Suprapubic skin (tissue), 4 donors: ENCODE measurements around the gene SLC11A1. TPM values are rescaled to one million over a fixed set of nuclear protein-coding genes. Genes with fewer than 3 reads are reported as not detected.

Source experiments
- DNase-seq, 2 donors: peaks; one replicate each; pipeline ENCODE4 v3.0.0-alpha.2; 2019; ENCODE audit warnings: low spot score in 2 of 2
- H3K27ac ChIP-seq: fragments of 200-600 bp; sonication (generic); one replicate; pipeline ENCODE4 v1.5.1; 2019
- H3K27me3 ChIP-seq: fragments of 200-600 bp; sonication (generic); one replicate; pipeline ENCODE4 v1.5.1; 2019
- H3K36me3 ChIP-seq: fragments of 200-600 bp; sonication (generic); one replicate; pipeline ENCODE4 v1.5.1; 2019
- H3K4me1 ChIP-seq: fragments of 200-600 bp; sonication (generic); one replicate; pipeline ENCODE4 v1.5.1; 2019
- H3K4me3 ChIP-seq: fragments of 200-600 bp; sonication (generic); one replicate; pipeline ENCODE4 v1.5.1; 2019; ENCODE audit warnings: mild to moderate bottlenecking
- H3K9me3 ChIP-seq: fragments of 200-600 bp; sonication (generic); one replicate; pipeline ENCODE4 v1.5.1; 2019
- CTCF ChIP-seq, 2 donors: fragments of 200-600 bp in 1 of 2; fragments of 450-650 bp in 1 of 2; sonication (generic) in 1 of 2; IDR thresholded peaks; one replicate each; pipeline ENCODE4 v1.5.1; 2016 to 2019; ENCODE audit warnings: antibody characterized with exemption in 2 of 2, mild to moderate bottlenecking in 1 of 2, moderate library complexity in 1 of 2
- EP300 ChIP-seq: sonication (generic); formaldehyde crosslinking; IDR thresholded peaks from one replicate; pipeline ENCODE4 v1.6.1; 2017; ENCODE audit warnings: antibody characterized with exemption
- POLR2A ChIP-seq, 2 donors: fragments of 450-650 bp; IDR thresholded peaks; one replicate each; pipeline ENCODE4 v1.6.1; 2017; ENCODE audit warnings: antibody characterized with exemption in 2 of 2, mild to moderate bottlenecking in 2 of 2, moderate library complexity in 2 of 2
- POLR2AphosphoS5 ChIP-seq, 3 donors: sonication (generic); formaldehyde crosslinking; IDR thresholded peaks; one replicate each; pipeline ENCODE4 v1.6.1; 2017; ENCODE audit warnings: antibody characterized with exemption in 3 of 3
- WGBS: methylation state at CpG from one replicate; pipeline ENCODE4 v1.1.5; 2018; 5-methylcytosine and 5-hydroxymethylcytosine counted together
- total RNA-seq, 4 donors: library from RNA; depleted of rRNA; stranded (reverse); fragments of >200 nt; gene quantifications; one replicate each; pipeline ENCODE4 v1.1.0, GENCODE V29; 2016

Gene SLC11A1
- total RNA-seq, 4 donors from 2014 or later = 0.78 to 16.1 (median 7.6) TPM

GRCh38 chr2:218397820-218398436, 15.9 kb downstream of the SLC11A1 start:
- H3K27ac ChIP-seq = peak overlapping the region; percentile 100
- H3K36me3 ChIP-seq = peaks cover 11% of the 10 kb centered on the region
- peaks cover 62% of the 10 kb centered on the region for H3K4me1 ChIP-seq
- DNase-seq = peak; percentile 87 to 91
- no peak for TF ChIP-seq EP300
- TF ChIP-seq POLR2A (IDR thresholded peaks at IDR 0.05) = no peak
- TF ChIP-seq POLR2AphosphoS5 (IDR thresholded peaks at IDR 0.05) = peak in 1 of 3 donors; percentile 8
- no peak for TF ChIP-seq CTCF (IDR thresholded peaks at IDR 0.05)
- H3K27me3 ChIP-seq = no peaks in the 10 kb centered on the region
- WGBS = 0% methylated on average over 19 of the region's 35 CpGs
- H3K4me3 ChIP-seq = peak overlapping the region; percentile 96
- no peaks in the 10 kb centered on the region for H3K9me3 ChIP-seq

- H3K9me3 ChIP-seq = no peaks in the 10 kb centered on the region
- H3K4me1 ChIP-seq = peaks cover 68% of the 10 kb centered on the region
- no peaks in the 10 kb centered on the region for H3K27me3 ChIP-seq
- peaks cover 19% of the 10 kb centered on the region for H3K36me3 ChIP-seq
- TF ChIP-seq POLR2A (IDR thresholded peaks at IDR 0.05) = no peak
- peak in 1 of 2 donors; percentile 22 for TF ChIP-seq CTCF (IDR thresholded peaks at IDR 0.05)
- TF ChIP-seq EP300 = no peak
- peak in 1 of 3 donors; percentile 48 for TF ChIP-seq POLR2AphosphoS5 (IDR thresholded peaks at IDR 0.05)
- peak overlapping the region; percentile 100 for H3K27ac ChIP-seq
- H3K4me3 ChIP-seq = peak overlapping the region; percentile 96
- peak; percentile 89 to 91 for DNase-seq
- 1% methylated on average over 64 of the region's 95 CpGs for WGBS
Observed at GRCh38 chr2:218398437-218399390, 16.6 kb downstream of the SLC11A1 start.

- H3K4me1 ChIP-seq = peaks cover 76% of the 10 kb centered on the region
- no peaks in the 10 kb centered on the region for H3K27me3 ChIP-seq
- no peaks in the 10 kb centered on the region for H3K9me3 ChIP-seq
- TF ChIP-seq POLR2A (IDR thresholded peaks at IDR 0.05) (peak in 1 of 2 donors; percentile 50), POLR2AphosphoS5 (IDR thresholded peaks at IDR 0.05) (peak in 2 of 3 donors; percentile 70 to 95), EP300 (no peak), CTCF (IDR thresholded peaks at IDR 0.05) (peak in 1 of 2 donors; percentile 20)
- 0% methylated on average over 29 of the region's 78 CpGs for WGBS
- H3K4me3 ChIP-seq = peak within 1 kb of the TSS; percentile 96
- DNase-seq = peak; percentile 98
- peak within 1 kb of the TSS; percentile 100 for H3K27ac ChIP-seq
- peaks cover 27% of the 10 kb centered on the region for H3K36me3 ChIP-seq
Observed at GRCh38 chr2:218399391-218400166, 17.5 kb downstream of the SLC11A1 start, which contains the start of gene CTDSP1. Gene CTDSP1 (plus strand): TSS chr2:218399868. CDS start chr2:218400091, 223 bp downstream.

- 1% methylated on average over 16 of the region's 63 CpGs for WGBS
- no peaks in the 10 kb centered on the region for H3K27me3 ChIP-seq
- H3K36me3 ChIP-seq = peaks cover 32% of the 10 kb centered on the region
- H3K4me3 ChIP-seq = peak overlapping the region; percentile 96
- no peak for TF ChIP-seq POLR2A (IDR thresholded peaks at IDR 0.05)
- no peak for TF ChIP-seq CTCF (IDR thresholded peaks at IDR 0.05)
- TF ChIP-seq POLR2AphosphoS5 (IDR thresholded peaks at IDR 0.05) = no peak
- no peak for TF ChIP-seq EP300
- H3K27ac ChIP-seq = peak overlapping the region; percentile 100
- no peaks in the 10 kb centered on the region for H3K9me3 ChIP-seq
- peak; percentile 83 to 85 for DNase-seq
- peaks cover 81% of the 10 kb centered on the region for H3K4me1 ChIP-seq
Observed at GRCh38 chr2:218400167-218400929, 18.3 kb downstream of the SLC11A1 start.
